ENCODE results near the gene HACE1. TPM values are rescaled to one million over a fixed set of nuclear protein-coding genes. Genes with fewer than 3 reads are reported as not detected.

The HACE1 gene
- total RNA-seq, 1 donor = 16.6 TPM

DNA sequence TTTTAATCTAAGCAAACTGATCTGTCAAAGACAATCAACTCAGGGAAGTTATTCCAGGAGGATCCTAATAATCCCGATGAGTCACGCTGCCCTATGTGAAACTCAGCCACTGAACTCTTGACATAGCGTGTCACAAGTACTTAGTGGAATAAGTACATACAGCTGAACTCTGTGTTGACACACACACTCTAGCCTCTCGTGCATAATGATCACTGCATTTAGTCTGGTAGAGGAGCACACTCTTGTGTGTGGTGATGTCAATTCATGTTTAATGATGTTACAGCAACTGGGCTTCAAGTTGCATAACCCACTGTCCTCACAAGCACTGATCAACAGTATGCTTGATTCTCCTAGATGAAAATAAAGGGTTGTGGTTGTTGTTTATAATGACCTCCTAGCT, 148.3 kb downstream of the HACE1 start:
- no peak overlapping the region for H3K4me2 ChIP-seq (ENCODE audit: insufficient read depth, low read length)
- DNase-seq (ENCODE audit: insufficient read length, low spot score, missing footprints) = no peak
- no peak overlapping the region for H2AFZ ChIP-seq (ENCODE audit: low read length)
- H3K4me3 ChIP-seq (ENCODE audit: insufficient read depth, low read length) = no peak overlapping the region
- H3K27me3 ChIP-seq (ENCODE audit: insufficient read depth, low read length) = no peaks in the 10 kb centered on the region
- no peaks in the 10 kb centered on the region for H3K36me3 ChIP-seq (ENCODE audit: insufficient read depth, low read length)
- TF ChIP-seq, protein P1, sequence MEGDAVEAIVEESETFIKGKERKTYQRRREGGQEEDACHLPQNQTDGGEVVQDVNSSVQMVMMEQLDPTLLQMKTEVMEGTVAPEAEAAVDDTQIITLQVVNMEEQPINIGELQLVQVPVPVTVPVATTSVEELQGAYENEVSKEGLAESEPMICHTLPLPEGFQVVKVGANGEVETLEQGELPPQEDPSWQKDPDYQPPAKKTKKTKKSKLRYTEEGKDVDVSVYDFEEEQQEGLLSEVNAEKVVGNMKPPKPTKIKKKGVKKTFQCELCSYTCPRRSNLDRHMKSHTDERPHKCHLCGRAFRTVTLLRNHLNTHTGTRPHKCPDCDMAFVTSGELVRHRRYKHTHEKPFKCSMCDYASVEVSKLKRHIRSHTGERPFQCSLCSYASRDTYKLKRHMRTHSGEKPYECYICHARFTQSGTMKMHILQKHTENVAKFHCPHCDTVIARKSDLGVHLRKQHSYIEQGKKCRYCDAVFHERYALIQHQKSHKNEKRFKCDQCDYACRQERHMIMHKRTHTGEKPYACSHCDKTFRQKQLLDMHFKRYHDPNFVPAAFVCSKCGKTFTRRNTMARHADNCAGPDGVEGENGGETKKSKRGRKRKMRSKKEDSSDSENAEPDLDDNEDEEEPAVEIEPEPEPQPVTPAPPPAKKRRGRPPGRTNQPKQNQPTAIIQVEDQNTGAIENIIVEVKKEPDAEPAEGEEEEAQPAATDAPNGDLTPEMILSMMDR (IDR thresholded peaks at IDR 0.05; ENCODE audit: extremely low read depth, low read depth, low read length) = no peak
- no peaks in the 10 kb centered on the region for H3K79me2 ChIP-seq (ENCODE audit: insufficient read depth, low read length)
- H3K27ac ChIP-seq (ENCODE audit: low read depth, low read length) = no peak overlapping the region
- H4K20me1 ChIP-seq (ENCODE audit: insufficient read depth, low read length) = no peaks in the 10 kb centered on the region
- no peaks in the 10 kb centered on the region for H3K9me3 ChIP-seq (ENCODE audit: low read depth, low read length)
- no peaks in the 10 kb centered on the region for H3K4me1 ChIP-seq (ENCODE audit: insufficient read depth, low read length)

GRCh38 chr6:104710543-104711335, 149.0 kb downstream of the HACE1 start:
- TF ChIP-seq, protein P1 (IDR thresholded peaks at IDR 0.05; ENCODE audit: extremely low read depth, low read depth, low read length) = no peak
- DNase-seq (ENCODE audit: insufficient read length, low spot score, missing footprints) = no peak
- Histone ChIP-seq H3K27ac (ENCODE audit: low read depth, low read length) (no peak overlapping the region), H3K9me3 (ENCODE audit: low read depth, low read length) (no peaks in the 10 kb centered on the region), H3K27me3 (ENCODE audit: insufficient read depth, low read length) (no peaks in the 10 kb centered on the region), H3K36me3 (ENCODE audit: insufficient read depth, low read length) (no peaks in the 10 kb centered on the region), H3K4me3 (ENCODE audit: insufficient read depth, low read length) (no peak overlapping the region), H2AFZ (ENCODE audit: low read length) (no peak overlapping the region), H3K4me1 (ENCODE audit: insufficient read depth, low read length) (no peaks in the 10 kb centered on the region), H4K20me1 (ENCODE audit: insufficient read depth, low read length) (no peaks in the 10 kb centered on the region), H3K4me2 (ENCODE audit: insufficient read depth, low read length) (no peak overlapping the region), H3K79me2 (ENCODE audit: insufficient read depth, low read length) (no peaks in the 10 kb centered on the region)

- Histone ChIP-seq H3K36me3 (ENCODE audit: insufficient read depth, low read length) (no peaks in the 10 kb centered on the region), H3K9me3 (ENCODE audit: low read depth, low read length) (no peaks in the 10 kb centered on the region), H3K4me3 (ENCODE audit: insufficient read depth, low read length) (no peak overlapping the region), H2AFZ (ENCODE audit: low read length) (no peak overlapping the region), H3K79me2 (ENCODE audit: insufficient read depth, low read length) (no peaks in the 10 kb centered on the region), H3K4me2 (ENCODE audit: insufficient read depth, low read length) (no peak overlapping the region), H3K27ac (ENCODE audit: low read depth, low read length) (no peak overlapping the region), H4K20me1 (ENCODE audit: insufficient read depth, low read length) (no peaks in the 10 kb centered on the region), H3K4me1 (ENCODE audit: insufficient read depth, low read length) (peaks cover 5% of the 10 kb centered on the region), H3K27me3 (ENCODE audit: insufficient read depth, low read length) (no peaks in the 10 kb centered on the region)
- TF ChIP-seq, protein P1 (IDR thresholded peaks at IDR 0.05; ENCODE audit: extremely low read depth, low read depth, low read length) = no peak
- no peak for DNase-seq (ENCODE audit: insufficient read length, low spot score, missing footprints)
These were observed 153.7 kb downstream of the HACE1 start for GRCh38 chr6:104705916-104706442.

DNA sequence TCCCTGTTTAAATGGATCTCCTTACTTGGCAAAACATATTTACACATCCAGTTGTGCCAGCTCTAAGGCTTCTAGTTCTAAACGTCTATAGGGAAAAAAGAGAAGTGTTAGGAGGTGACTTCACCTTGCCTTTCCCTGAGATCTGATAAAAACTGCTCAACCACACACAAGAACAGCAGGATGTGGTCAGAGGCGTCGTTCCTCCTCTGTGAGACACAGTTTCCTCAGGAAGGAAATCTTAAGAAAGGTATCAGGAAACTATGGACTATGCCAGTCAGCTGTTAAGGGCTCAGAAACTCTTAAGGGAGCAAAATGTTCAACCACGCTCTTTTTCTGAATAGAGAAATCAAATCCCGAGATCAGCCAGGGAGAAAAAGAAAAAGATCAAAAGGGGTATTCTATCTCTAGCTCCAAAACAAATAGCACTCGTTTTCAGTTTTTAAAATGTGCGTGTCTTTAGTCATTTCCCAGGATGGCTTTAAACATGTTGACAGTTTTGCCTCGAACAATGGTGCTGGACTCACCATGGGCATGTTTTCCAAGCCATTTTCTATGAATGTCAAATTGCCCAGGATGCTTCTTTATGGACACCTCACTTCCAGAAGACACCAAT, 154.5 kb downstream of the HACE1 start:
- Histone ChIP-seq H3K27me3 (ENCODE audit: insufficient read depth, low read length) (no peaks in the 10 kb centered on the region), H3K27ac (ENCODE audit: low read depth, low read length) (no peak overlapping the region), H3K79me2 (ENCODE audit: insufficient read depth, low read length) (no peaks in the 10 kb centered on the region), H2AFZ (ENCODE audit: low read length) (no peak overlapping the region), H4K20me1 (ENCODE audit: insufficient read depth, low read length) (no peaks in the 10 kb centered on the region), H3K36me3 (ENCODE audit: insufficient read depth, low read length) (no peaks in the 10 kb centered on the region), H3K4me3 (ENCODE audit: insufficient read depth, low read length) (no peak overlapping the region), H3K4me1 (ENCODE audit: insufficient read depth, low read length) (peaks cover 5% of the 10 kb centered on the region), H3K9me3 (ENCODE audit: low read depth, low read length) (no peaks in the 10 kb centered on the region), H3K4me2 (ENCODE audit: insufficient read depth, low read length) (peak overlapping the region; percentile 41)
- no peak for DNase-seq (ENCODE audit: insufficient read length, low spot score, missing footprints)
- TF ChIP-seq, protein P1 (IDR thresholded peaks at IDR 0.05; ENCODE audit: extremely low read depth, low read depth, low read length) = no peak

Measured in osteoblast (primary cell).